Renal pelvis (tissue), 4 donors: ENCODE measurements around the gene MROH8. TPM values are rescaled to one million over a fixed set of nuclear protein-coding genes. Genes with fewer than 3 reads are reported as not detected.
"Not testable (repeated sequence)": the region's sequence is repeated elsewhere in the genome, so short reads cannot be mapped to it uniquely, and the experiment has no call there.

Experiments
- DNase-seq: peaks from one replicate; pipeline ENCODE4 v3.0.0-alpha.2; 2013
- polyA plus RNA-seq, 3 donors: library from polyadenylated mRNA; unstranded; fragments of 120-200 nt; gene quantifications; one replicate each; pipeline ENCODE4 v1.2.1, GENCODE V29; 2013; ENCODE audit not compliant: insufficient read length in 3 of 3

The MROH8 gene
- polyA plus RNA-seq, 3 donors: 7.2 to 9.0 (median 8.0) TPM

DNA sequence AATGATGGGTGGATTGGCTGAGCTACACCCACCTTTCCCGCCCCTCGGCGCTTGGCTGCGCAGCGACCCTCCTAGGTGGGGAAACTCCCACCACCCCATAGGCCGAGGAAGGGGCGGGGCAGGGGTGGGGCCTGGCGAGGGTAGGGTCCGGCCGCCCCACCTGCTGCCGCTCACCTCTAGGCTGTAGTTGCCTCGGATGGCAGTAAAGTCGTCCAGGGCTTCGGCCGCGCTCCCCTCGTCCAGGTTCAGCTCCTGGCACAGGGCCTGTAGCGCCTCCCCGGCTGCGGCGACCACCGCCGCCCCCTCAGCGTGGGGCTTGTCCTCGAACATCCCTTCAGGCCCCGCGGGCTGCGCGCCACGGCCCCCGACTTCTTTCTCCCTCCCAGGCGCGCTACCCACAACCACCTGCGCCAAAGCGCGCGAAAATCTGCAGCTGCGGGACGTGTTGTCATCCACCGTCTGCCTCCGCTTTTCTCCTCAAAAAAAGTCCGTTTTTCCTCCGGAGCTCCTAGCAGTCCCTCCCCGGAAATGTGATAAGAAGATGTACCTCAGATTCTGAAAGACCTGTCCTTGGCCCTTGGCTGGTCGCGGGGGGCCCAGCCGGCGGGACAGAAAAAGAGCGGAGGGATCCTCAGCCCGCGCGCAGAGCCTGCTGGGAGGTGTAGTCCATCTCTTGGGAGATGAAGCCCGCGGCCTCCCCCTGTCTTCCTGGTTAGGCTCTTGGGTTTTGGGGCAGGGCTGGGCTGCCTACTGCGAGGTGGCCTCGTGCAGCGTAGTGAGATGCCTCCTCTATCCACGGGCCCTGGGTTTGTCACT lies 83.5 kb downstream of the MROH8 start, which contains the start of gene RBL1:
RBL1 (minus strand) TSS at position 399 of the 816 bp plus-strand sequence; CDS start at position 330, 69 bp downstream.
- peak; percentile 91 for DNase-seq

DNA sequence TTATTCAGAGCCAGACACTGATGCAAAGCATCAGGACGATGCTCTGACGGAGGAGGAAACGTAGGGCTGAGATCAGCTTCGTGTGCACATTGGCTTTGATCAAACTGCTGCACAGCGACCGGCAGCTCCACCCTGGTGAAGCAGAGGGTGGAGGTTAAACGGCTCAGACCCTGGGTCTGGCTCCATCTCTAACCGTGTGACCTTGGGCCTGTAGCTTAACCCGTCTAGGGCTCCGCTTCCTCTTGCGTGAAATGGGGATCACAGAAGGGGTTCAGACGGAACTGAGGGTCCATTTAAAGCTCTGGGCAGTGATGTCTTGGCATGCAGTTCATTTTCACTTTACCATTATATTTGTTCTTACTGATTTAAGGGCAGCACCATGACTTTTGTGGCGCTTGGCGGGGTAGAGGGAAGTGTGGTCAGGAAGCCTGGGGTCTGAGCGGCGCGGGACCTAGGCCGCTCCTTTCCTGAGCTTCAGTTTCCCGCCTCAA lies 84.2 kb downstream of the MROH8 start:
- no peak for DNase-seq

DNA sequence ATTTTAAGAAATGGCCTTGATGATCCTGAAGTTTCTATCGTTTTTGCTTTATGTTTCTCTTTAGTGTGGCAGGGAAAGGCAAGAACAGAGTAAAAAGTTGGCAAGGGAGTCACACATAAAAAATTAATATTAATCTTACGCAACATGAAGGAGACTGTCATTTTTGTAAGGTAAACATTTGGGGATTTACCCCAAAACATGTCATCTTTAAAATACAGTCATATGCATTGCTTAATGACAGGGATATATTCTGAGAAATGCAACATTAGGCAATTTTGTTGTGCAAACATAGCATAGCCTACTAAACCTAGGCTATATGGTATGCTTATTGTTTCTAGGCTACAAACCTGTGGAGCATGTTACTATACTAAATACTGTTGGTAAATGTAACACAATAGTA lies 88.9 kb downstream of the MROH8 start:
- DNase-seq: no peak

DNA sequence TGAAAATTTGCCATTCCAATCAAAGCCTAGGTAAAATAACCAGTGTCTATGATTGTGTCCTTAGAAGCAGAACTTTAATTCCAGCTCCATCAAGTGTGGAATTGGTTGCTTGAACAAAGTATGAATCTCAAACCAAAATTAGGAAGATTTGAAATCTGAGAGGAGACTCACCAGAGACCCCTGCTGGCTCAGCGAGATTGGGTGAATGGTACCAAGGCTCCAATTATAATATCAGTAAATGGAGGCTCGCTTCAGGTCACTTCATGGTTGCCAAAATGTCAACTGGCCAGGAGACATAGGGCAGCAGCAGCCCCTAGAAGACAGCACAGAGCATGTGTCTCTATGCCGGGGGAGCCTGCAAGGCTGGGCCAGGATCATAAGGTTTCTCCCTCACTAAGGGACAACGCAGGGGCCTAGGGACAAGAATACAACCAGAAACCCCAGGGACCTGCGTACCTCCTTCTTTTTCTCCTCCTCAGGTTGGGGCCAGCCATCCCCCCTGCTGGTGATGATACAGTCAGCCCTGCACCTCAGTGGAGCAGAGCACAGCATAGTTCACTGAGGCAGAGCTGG lies 97.5 kb downstream of the MROH8 start:
- DNase-seq: no peak

DNA sequence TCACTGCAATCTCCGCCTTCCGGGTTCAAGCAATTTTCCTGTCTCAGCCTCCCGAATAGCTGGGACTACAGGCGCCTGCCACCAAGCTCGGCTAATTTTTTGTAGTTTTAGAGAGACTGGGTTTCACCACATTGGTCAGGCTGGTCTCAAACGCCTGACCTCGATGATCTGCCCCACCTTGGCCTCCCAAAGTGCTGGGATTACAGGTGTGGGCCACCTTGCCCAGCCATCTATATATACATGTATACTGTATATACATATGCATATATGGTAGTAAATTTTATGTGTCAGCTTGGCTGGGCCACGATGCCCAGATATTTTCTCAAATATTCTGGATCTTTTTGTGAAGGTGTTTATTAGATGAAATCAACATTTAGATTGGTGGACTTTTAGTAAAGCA lies 102.3 kb downstream of the MROH8 start:
- no peak for DNase-seq

GRCh38 chr20:37075932-37076685 lies 103.2 kb downstream of the MROH8 start:
- no peak for DNase-seq

DNA sequence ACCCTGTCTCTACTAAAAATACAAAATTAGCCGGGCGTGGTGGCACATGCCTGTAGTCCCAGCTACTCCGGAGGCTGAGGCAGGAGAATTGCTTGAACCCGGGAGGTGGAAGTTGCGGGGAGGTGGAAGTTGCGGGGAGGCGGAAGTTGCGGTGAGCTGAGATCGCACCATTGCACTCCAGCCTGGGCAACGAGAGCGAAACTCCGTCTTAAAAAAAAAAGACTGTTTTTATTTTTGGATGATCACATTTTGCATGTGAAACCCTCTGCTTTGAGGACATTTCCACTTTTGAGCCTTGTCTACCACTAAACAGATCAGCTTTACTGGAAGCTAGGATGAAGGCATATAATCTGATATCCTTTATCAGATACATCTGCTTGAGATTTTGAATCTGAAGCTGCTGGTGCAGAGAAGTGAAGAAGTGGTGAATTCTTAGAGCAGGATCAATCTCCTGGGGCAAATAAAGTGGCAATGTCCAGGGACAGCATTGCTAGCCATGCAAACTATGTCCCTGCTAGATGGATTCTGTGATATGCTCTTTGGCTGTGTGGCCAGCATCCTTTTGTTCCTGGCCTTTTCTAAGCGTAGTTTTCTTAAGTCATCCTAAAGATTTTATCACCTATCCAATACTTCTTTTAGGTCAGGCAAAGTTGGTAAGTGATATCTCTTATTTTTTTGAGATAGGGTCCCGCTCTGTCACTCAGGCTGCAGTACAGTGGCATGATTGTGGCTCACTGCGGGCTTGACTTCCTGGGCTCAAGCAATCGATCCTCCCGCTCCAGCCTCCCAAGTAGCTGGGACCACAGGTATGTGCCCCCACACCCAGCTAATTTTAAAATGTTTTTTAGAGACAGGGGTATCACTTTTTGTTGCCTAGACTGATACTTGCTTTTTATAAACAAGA lies 106.8 kb downstream of the MROH8 start:
- no peak for DNase-seq

GRCh38 chr20:37071481-37071911 lies 107.9 kb downstream of the MROH8 start:
- DNase-seq: no peak

DNA sequence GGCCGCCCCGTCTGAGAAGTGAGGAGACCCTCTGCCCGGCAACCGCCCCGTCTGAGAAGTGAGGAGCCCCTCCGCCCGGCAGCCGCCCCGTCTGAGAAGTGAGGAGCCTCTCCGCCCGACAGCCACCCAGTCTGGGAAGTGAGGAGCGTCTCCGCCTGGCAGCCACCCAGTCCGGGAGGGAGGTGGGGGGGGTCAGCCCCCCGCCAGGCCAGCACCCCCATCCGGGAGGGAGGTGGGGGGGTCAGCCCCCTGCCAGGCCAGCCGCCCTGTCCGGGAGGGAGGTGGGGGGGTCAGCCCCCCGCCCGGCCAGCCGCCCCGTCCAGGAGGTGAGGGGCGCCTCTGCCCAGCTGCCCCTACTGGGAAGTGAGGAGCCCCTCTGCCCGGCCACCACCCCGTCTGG lies 109.8 kb downstream of the MROH8 start:
- DNase-seq: not testable (repeated sequence)

GRCh38 chr20:37066168-37066567 lies 113.2 kb downstream of the MROH8 start:
- no peak for DNase-seq

DNA sequence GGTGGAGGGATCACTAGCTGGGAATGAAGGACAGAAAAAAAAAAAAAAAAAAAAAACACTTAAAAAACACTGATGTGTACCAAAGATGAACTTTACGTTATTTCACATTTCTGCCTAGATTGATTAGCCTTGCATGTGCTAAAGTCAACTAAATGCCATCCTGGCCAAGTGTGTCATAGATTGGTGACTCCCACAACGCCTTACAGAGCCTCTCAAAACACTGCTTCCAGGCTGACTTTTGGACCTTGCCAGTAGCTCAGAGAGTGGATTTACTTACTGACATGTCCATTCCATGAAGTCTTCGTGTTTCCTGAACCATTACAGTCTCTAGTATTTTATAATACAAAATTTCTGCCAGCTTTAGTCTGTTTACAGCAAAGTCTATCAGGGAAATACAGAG lies 124.1 kb downstream of the MROH8 start:
- no peak for DNase-seq

DNA sequence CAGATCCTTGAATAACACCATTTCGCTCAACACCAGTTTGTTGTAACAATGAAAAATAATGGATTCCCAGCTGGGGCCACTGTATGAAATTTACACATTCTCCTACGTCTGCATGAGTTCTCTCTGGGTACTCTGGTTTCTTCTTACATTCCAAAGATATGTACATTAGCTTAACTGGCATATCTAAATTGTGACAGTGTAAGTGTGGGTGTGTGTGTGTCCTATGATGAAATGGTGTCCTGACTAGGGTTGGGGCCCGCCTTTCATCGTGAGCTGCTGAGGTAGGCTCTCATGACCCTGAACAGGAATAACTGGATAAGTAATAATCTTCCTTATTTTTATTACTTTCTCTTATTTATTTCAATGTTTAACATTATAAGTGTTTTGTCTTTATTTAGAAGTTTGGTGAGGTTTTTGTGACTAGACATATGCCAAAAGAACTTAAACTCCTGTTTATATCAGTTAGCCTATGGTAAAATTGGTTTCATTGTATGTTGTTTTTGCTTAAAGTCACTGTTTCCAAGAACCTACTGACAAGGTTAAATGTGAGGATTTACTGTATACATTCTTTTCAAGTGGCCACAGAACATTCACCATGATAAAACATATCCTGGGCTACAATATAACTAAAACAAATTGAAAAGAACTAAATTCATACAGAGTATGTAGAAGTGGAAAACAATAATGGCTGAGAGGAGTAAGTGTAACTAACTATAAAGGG lies 126.0 kb downstream of the MROH8 start:
- no peak for DNase-seq

Other genes with a start within 250 kb of the MROH8 start
- 10 to 100 TPM; 18.7 to 25.6 (median 19.6) TPM for gene SAMHD1, start 227.8 kb downstream of the MROH8 start, polyA plus RNA-seq
- 10 to 100 TPM in 2 of 3 donors, 1 to 10 TPM in 1; 8.8 to 12.6 (median 11.6) TPM for gene RBL1, start 83.6 kb downstream of the MROH8 start, polyA plus RNA-seq
- 100 to 1,000 TPM; 280 to 331 (median 299) TPM for gene RPN2, start 218 bp downstream of the MROH8 start, polyA plus RNA-seq
- not detected for gene GHRH, start 82.3 kb upstream of the MROH8 start, polyA plus RNA-seq
- gene MANBAL, start 110.1 kb upstream of the MROH8 start, polyA plus RNA-seq: 10 to 100 TPM; 67.2 to 71.9 (median 71.0) TPM
- gene SRC, start 166.6 kb upstream of the MROH8 start, polyA plus RNA-seq: 10 to 100 TPM; 55.6 to 72.5 (median 67.2) TPM